NCI-H345 treated with DMSO at 0.1 percent for 48 hours (cell line): Measurements from ENCODE around the gene FAM107B.

Source experiments
- DNase-seq: peaks from one replicate; lab custom pipeline; 2025; ENCODE audit not compliant: unreplicated experiment; lab: John Stamatoyannopoulos, UW

The FAM107B gene

GRCh38 chr10:14779001-14779651, 4.4 kb upstream of the FAM107B start:
- no peak for DNase-seq

- DNase-seq, result no peak
Measured at GRCh38 chr10:14776546-14776945, 1.8 kb upstream of the FAM107B start.

- no peak for DNase-seq
Measured at GRCh38 chr10:14775656-14776055, 959 bp upstream of the FAM107B start.

- DNase-seq, result no peak
Measured at GRCh38 chr10:14774214-14774580, 500 bp downstream of the FAM107B start.

- DNase-seq, result no peak
Measured at GRCh38 chr10:14773551-14774213, 1.0 kb downstream of the FAM107B start.

- DNase-seq, result no peak
Measured at GRCh38 chr10:14772399-14772798, 2.3 kb downstream of the FAM107B start.

- DNase-seq, result no peak
Measured at GRCh38 chr10:14770927-14771326, 3.8 kb downstream of the FAM107B start.

GRCh38 chr10:14761372-14761771, 13.3 kb downstream of the FAM107B start:
- no peak for DNase-seq

GRCh38 chr10:14758994-14759664, 15.6 kb downstream of the FAM107B start:
- DNase-seq, result no peak

GRCh38 chr10:14758451-14758850, 16.2 kb downstream of the FAM107B start:
- no peak for DNase-seq

- no peak for DNase-seq
Measured at GRCh38 chr10:14757986-14758385, 16.7 kb downstream of the FAM107B start.

GRCh38 chr10:14757394-14757793, 17.3 kb downstream of the FAM107B start:
- no peak for DNase-seq

- no peak for DNase-seq
Measured at GRCh38 chr10:14753441-14753840, 21.3 kb downstream of the FAM107B start.

- no peak for DNase-seq
Measured at GRCh38 chr10:14751921-14752320, 22.8 kb downstream of the FAM107B start.

- DNase-seq, result no peak
Measured at GRCh38 chr10:14751014-14751896, 23.4 kb downstream of the FAM107B start.

- no peak for DNase-seq
Measured at GRCh38 chr10:14749070-14749809, 25.5 kb downstream of the FAM107B start.

- no peak for DNase-seq
Measured at GRCh38 chr10:14748441-14748840, 26.3 kb downstream of the FAM107B start.

GRCh38 chr10:14742815-14743214, 31.9 kb downstream of the FAM107B start:
- no peak for DNase-seq

GRCh38 chr10:14742382-14742781, 32.3 kb downstream of the FAM107B start:
- no peak for DNase-seq

GRCh38 chr10:14740684-14741247, 33.9 kb downstream of the FAM107B start:
- no peak for DNase-seq
